Stimulated activated CD8-positive, alpha-beta memory T cell treated with anti-CD3 and anti-CD28 coated beads, Interleukin-4, amount 100 ng/mL, for 1 hour (primary cell): Measurements from ENCODE around the gene LAMTOR2.
"Not testable (repeated sequence)": the region's sequence is repeated elsewhere in the genome, so short reads cannot be mapped to it uniquely, and the experiment has no call there.

ENCODE experiments used
- DNase-seq, 2 donors: peaks; one replicate each; pipeline ENCODE4 v3.0.0-alpha.2; 2020; ENCODE audit warnings: low read depth in 2 of 2, low spot score in 1 of 2

LAMTOR2 gene

DNA sequence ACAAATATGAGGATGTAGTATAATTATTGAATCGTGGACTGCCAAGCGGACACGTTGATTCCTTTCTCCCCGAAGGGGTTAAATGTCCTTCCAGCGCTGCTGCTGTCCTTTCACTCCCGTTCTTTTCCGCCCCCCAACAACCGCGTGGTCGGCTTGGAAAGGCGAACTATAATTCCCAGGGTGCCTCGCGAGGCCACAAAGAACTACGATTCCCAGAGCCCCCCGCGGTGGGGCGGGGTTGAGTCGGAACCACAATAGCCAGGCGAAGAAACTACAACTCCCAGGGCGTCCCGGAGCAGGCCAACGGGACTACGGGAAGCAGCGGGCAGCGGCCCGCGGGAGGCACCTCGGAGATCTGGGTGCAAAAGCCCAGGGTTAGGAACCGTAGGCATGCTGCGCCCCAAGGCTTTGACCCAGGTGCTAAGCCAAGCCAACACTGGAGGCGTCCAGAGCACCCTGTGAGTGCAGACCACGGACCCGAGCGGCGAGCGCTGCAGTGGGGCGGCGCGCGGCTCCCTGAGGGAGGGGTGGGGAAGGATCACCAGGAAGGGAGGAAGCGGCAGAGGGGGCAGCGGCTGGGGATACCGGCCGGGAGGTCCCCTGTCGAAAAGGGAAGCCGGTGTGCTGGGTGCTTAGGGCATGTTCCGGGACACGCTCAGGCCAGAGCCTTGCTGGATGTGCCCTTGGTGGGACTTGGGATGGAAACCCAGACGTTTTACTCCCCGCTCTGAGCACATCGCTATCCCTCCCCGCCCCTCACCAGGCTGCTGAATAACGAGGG, at the start of gene LAMTOR2:
Gene LAMTOR2, plus strand, starts transcription at position 283 of the 781 bp plus-strand sequence. Its CDS starts 108 bp downstream, at position 391.
- DNase-seq: peak; percentile 89

DNA sequence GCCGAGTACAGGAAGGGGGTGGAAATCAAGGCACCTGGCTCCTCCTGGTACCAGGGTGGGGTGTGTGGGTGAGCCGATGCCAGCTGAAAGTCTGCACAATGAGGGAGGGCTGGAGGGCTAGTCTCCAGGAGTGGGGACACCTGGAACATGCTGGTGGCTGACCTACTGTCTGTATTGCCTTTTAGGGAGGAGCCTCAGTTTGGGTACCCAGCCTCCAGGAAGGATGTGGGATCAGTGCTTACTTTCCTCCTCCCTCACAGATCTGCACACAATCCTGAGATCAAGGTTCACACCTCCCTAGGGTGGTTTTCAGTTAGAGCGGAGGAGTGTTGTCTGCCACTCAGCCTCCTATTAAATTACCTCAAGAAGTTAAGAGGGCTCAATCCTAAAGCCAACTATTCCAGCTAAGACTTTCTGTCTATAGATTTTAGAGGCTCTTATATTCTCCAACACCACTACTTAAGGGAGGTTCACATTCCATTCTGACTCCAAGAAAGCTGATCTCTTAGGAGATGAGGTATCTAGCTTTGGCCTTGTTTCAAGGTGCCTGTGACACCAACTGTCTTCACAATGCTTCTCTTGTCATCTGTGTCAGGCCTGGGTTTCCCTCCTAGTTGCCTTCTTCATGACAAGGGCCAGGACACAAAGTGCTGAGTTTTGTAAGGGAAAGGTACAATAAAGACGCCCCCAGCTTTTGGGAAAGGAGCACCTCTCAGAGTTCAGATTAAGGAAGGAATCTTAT, 49.6 kb upstream of the LAMTOR2 start:
- DNase-seq: no peak

DNA sequence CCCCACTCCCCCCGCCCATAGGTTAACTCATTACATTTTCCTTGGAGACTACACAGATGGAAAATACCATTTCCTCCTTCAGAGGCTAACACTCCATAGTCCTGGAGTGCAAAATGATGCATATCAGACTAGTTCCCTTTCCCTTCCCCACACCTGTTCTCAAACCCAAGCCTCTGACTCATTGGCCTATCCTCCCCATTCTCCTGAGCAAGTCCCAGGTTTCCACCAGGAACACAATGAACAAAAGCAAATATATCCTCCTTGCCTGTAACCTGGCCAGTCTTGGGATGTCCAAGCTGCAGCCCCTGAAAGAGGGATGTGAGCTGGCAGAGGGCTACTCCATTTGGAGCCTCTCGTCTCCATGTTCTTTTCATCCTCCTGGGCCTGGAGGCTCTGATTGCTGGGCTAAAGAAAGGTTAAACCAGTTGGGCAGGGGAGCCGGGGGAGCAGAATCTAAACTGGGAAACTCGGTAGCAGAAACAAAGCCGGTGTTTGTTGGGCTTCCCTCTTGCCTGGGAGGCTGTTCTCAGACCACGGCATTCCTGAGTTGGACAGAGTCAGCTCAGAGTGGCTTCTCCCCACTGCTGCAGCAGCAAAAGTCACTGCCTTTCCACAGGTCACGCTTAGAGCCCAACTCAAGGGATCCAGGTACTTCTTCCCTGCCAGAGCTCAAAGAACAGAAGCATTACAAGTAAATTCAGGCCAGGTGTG, 47.8 kb upstream of the LAMTOR2 start:
- DNase-seq: no peak

DNA sequence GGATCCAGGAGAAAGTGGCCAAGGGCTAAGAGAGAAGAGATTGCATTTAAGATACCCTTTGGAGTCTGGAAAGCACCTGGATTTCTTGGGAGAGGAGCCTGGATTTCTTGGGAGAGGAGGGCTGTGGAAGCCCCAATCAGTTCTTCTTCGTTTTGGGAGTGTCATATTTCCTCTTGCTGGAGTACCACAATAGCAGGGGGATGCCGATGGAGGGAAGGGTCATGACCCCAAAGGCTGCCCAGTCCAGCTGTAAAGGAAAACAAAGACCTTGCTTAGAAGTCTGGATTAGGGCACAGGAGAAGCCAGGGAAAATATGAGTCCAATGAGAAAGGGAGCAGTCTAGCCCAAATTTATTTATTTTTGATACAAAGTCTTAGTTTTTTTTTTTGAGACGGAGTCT, 45.2 kb upstream of the LAMTOR2 start:
- no peak for DNase-seq

DNA sequence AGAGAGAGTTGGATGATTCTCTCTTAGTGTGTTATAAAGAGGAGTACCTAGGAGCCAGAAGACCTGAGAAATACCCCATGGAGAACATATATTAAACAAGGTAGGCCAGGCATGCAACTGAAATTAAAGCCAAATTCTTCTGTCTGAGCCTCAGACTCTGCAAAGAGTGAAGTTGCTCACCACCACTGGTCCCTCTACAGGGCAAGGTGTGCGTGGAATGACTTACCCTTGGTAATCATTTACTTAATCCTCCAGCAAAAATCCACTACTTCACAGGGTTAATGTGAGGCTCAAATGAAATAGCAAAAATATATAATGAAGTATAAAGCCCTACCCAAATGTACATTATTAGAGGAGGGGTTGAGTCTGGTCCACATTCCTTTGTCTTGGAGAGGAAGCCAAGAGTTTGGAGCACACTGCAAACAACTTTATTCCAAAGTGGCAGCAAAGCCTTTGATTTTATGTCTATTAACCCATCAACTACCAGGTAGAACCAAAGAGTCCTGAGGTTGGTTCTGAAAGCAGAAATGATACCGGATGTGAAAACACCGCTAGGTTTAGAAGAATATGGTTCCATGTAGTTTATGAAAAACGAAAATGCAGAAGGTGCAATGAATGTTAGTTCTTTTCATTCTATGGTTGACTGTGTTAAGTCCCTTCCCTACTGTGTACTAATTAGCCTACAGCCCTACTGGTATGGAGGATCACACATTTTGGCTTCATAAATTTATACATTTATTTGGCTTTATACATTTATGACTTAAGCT, 42.3 kb upstream of the LAMTOR2 start:
- DNase-seq: no peak

DNA sequence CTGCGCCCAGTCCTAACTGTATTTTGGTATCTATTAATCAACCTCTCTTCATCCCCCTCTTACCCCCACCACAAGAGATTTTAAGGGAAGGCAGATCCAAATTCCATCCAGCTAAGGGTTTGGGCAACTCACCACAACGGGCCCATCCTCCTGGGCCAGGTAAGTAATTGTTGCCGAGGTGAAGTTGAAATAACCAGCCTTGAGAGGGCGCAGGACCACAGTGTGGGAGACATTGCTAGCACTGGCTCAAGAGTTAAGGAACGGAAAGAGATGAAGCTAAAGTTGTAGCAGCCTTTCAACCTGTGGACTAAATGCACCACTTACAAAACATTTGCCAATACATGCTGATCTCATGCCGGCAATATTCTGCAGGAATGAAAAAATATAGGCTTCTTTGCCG, 39.8 kb upstream of the LAMTOR2 start:
- DNase-seq: no peak

DNA sequence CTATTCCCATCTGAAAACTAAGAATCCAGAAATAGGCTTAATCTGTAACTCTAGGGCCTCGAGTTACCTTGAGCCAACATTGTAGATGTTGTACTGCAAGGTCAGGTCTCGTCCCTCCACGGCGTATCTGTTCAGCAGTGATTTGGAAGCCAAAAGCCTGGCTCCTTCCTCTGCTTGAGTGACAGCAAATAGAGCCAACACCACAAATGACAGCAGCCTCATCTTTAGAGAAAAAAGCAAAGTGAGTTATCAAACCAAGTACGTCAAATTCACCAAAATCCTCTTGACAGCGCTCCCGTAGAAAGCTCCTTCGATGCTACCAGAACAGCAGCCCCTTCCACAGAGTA, 34.7 kb upstream of the LAMTOR2 start:
- no peak for DNase-seq

DNA sequence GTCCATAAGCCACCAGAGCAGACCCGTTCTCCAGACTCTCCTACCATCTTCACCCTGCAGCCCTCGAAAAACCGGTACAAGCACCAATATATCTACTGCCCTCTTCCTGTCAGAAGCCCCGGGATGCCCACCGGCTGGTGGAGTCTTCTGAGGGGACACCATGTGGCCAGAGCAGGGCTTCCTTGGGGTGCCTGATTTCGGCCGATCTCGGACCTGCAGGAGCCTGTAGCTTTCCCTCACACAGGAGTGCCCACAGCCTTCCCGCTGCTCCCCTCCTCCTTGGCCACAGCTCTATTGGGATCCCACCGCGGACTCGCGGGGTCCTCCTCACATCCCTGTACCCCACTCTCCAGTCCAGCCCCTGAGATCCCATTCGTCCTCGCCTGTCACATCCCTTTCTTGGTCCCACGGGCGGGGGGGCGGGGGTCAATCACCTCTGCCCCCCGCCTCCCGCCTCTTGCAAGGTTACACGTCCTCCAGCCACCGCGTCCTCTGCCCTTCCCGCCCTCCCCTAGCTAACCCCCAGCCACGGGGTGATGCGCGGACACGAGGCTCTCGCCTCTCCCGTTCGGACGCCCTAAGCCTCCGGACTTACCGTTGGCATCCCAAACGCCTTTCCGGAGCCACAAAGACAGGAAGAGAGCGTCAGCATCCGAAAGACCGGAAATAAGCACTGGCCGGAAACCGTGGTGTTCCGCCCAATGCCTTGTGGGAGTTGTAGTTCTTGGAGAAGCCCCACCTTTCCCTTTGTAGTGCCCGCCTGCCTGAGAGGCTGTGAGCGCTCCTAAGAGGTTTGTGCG, 34.1 kb upstream of the LAMTOR2 start, which contains the start of gene SSR2:
Gene SSR2, minus strand, starts transcription at position 659 of the 800 bp plus-strand sequence. CDS start 784 bp downstream, outside the sequence.
- peak; percentile 65 to 68 for DNase-seq

DNA sequence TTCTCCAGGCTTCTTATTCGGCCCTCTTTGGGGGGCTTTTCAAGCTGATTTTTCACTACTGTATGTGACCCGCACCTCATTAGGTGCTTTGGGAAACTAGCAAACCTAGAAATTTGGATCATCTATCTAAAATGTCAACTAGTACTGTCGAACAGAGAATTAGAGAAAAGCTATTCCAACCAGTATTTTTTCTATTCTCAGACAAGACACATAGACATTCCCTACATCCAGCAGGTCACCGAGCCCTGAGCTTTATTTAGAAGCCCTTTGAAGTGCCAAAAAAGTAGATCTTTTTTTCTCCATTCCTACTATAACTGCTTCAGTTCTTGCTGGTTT, 33.5 kb upstream of the LAMTOR2 start:
- no peak for DNase-seq

DNA sequence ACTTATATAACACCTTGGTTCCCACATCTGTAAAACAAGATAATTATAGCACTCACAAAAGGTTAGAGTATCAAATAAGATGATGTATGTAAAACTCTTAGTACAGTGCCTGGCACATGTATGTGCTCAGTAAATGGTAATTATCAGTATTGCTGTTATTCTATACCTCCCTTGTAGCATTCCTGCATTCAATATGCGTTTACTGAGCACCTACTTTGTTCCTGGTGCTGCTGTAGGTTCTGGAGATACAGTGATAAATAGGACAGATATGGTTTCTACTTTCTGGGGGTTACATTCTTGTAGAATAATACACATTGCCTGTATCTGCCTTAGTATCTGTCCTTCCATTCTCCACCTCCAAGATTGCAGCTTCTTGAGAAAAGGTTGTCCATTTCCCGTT, 32.6 kb upstream of the LAMTOR2 start:
- no peak for DNase-seq

DNA sequence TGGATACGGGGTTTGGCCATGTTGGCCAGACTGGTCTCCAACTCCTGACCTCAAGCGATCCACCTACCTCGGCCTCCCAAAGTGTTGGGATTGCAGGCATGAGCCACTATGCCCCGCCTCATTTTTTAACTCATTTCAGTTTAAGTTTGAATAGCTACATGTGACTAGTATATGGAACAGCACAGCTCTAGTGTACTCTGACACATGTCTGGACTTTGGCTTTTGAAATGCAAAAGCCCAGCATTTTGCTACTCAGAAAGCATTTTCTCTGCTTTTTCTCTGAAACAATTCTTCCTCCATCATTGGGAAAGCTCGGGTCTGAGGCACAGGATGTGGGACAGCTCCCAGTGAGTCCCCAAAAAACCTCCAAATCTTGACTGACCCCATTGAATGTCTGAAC, 29.8 kb upstream of the LAMTOR2 start:
- no peak for DNase-seq

DNA sequence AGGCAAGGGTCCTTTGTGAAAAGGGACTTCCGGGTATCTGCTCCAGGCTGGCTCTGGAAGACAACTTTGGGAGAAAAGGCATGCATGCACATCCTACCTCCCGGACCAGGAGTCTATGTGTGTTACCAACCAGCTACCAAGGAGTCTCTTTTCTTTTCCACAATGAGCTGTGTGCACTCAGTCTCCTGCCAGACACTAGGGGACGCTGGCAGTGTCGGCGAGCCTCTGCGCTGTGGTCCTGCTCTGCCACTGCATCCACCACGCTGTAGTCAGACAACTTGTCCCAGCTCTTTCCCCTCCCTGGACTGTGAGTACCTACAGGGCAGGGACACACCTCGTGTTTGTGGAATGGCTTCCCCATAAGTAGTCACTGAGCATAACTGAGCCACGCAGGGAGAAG, 28.7 kb upstream of the LAMTOR2 start:
- DNase-seq: no peak

DNA sequence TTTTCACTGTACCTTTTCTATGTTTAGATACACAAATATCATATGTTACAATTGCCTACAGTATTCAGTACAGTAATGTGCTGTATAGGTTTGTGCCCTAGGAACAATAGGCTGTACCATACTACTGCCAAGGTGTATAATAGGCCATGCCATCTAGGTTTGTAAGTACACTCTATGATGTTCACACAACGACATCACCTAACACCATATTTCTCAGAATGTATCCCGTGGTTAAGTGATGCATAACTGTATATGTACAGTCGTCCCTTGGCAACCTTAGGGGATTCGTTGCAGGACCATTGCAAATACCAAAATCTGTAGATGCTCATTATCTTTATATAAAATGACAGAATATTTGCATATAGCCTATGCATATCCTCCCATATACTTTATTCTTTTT, 28.0 kb upstream of the LAMTOR2 start:
- DNase-seq: no peak

DNA sequence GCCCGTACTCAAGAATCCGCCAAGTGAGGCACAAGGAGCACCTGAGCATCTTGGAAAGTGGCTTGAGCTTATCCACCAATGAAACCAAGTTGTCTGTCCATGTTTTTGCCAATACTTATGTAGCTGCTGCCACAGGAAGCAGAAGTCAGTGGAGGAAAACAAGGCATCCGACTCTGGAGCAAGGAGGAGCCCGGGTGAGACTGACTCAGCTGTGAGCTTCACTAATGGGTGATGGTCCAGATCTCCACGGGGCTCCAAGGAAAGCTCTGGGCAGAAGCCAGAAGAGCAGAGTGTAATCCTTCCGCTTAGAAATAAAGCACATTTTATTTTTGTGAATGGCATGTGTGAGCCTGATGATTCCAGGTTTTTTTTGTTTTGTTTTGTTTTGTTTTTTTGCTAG, 21.6 kb upstream of the LAMTOR2 start:
- DNase-seq: no peak

DNA sequence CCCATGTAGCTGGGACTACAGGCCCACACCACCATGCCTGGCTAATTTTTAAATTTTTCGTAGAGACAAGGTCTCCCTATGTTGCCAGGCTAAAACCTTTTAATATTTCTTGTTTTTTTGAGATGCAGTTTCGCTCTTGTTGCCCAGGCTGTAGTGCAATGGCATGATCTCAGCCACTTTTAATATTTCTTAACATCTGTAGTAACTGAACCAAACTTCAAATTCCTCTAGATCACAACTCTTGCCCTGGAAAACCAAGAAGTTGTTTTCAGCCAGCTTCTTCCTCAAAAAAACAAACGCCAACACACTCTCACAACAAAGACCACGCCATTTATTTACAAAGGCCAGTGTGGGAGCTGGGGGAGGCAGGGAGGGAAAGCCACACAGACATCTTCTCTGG, 19.6 kb upstream of the LAMTOR2 start:
- not testable (repeated sequence) for DNase-seq

DNA sequence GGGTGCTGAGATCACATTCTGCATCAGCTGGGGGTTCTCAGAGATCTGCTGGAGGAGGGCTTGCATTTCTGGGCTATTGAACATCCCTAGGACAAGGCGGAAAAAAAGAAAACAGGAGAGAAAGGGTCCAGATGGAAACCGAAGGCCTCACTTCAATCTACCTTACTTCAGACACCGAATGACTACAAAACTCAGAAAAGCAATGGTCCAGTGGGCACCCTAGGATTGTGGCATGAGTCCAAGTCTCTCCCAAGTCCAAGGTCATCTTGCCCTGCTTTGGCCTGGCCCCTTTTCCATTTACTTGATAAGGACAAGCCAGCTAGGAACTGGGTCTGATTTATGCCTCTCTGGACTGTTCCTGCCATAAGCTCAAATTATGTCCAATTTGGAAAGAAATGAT, 11.8 kb upstream of the LAMTOR2 start:
- DNase-seq: no peak

DNA sequence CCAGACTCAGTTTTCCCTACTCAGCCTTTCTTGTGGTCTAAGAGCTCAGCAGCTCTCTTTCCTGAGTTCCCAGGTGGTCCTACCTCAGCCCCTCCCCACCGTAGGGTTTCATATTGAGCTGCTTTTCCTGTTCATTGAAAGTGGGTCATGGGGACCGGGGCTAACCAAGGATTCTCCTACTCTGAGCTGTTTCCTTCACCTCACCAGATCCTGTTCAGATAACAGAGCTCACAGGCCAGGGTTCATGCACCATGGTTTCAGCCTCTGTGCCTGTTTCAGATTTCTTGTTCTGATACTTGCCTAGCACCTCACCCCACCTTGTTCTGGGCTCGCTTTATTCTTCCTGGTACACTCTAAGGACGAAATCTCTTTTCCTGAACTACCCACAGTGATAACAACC, 9.5 kb upstream of the LAMTOR2 start:
- no peak for DNase-seq

DNA sequence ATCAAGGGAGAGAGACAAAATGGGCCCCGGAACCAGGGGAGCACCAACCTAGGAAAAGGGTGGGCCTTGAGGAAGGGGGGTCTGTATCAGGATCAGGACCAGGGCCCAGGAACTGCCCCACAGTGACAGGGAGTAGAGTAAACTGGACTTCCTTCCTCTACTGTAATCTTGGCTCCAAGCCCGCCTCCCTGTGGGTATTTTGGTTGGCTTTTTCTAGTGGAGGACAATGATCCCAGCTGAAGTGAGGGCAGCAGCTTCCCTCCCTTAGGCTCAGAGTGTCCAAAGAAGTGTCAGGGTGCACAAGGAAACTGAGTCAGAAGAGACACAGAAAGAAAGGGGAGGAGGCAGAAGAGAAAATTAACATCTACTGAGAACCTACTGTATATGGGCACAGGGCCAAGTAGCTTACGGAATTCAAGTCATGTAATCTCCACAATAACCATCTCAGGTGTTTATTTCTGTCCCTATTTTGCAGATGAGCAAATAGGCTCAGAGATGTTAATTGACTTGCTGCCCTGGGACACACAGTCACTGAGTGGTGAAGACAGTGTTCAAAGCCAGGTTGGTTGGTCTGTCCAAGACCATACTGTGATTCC, 5.8 kb upstream of the LAMTOR2 start:
- DNase-seq: no peak

DNA sequence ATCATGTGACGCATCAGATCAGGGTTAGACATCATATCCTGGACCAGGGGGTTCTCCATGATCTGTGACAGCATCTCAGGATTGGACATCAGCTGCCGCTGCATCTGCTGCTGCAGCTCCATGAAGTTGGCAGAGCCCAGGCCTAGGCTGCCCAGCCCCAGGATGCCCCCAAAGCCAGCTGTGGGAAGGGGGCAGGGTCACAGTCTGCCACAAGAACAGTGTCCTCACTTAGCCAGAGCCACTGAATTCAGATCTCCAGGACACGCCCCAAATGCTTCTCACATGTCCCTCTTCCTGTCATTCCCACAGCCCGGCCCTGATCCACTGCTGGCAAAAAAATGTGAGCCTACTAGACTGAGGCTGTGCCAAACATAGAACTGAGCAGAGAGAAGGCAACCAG, 4.2 kb upstream of the LAMTOR2 start:
- DNase-seq: no peak
